NCI-H345 treated with DMSO at 0.1 percent for 48 hours (cell line): Measurements from ENCODE around the gene GLIS1.

Source experiments
- DNase-seq: peaks from one replicate; lab custom pipeline; 2025; ENCODE audit not compliant: unreplicated experiment; lab: John Stamatoyannopoulos, UW

The GLIS1 gene

DNA sequence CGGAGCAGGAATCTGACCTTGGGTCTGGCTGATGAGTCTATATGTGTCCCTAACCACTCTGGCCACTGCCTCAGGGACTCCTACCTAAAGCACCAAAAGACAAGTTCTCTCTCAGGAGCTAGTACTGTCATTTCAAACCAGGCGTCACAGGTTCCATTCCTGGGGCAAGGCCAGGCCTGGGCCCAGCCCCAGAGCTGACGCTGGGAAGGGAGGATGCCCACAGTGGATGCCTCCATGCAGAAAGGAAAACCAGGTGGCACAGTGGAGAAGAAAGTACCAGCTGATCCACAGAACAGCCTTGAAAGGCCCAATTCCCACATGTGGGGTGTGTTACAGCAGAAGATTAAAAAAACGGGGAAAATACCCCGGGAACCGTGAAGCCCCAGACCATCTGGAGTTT lies 202.4 kb downstream of the GLIS1 start:
- DNase-seq: no peak

DNA sequence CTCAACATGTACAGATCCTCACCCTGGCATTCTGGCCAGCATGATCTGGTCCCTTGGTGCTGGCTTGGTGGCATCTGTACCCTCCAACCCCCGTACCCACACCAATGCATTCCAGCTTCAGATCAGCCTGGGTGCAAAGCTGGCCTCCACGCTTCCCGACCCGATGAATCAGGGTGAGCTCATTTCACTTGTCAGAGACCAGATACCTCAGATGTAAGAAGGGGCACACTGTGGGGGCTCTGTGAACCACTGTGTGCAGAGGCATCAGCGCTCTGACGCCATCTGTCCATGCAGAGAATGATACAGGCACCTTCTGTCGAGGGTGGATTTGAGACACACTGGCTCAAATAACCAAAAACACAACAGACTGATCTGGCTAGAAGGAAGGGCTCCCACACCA lies 203.1 kb downstream of the GLIS1 start:
- DNase-seq: no peak

- DNase-seq: no peak
Measured at GRCh38 chr1:53535226-53535625, 203.7 kb downstream of the GLIS1 start.

DNA sequence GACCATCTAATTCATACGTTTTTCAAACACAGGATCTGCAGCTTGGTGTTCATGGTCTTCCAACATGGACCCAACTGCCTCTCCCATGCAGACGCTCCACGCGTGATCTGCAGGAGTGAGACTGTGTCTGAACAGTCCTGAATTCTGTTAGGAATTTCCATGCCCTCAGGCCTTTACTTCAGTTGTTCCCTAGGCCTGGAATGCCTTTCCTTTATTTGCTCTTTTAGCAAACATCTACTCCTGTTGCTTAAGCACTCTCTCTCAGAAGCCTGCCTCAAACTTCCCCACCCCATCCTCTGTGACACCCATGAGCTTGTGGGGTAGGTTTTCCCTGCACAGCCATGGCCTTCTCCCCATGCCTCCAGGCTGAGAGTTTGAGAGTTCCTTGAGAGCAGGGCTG lies 206.1 kb downstream of the GLIS1 start:
- no peak for DNase-seq

DNA sequence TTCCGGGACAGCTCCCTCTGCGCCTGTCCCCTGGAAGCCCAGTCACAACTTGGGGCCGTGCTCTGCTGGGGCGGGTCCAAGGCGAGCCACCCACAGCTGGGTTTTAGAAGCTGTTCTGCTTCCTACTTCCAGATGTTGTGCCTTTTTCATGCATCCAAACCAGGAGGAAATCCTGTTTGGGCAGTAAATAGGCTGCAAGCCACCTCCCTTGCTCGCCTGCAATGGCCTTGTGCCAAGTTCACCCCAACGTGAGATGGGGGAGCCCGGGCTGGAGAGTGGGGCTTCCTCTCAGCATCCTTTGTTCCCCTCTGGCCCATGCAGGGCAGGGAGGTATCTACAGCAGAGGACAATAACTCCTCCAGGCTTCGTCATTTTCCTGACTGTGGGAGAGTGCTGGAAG lies 206.6 kb downstream of the GLIS1 start:
- no peak for DNase-seq

DNA sequence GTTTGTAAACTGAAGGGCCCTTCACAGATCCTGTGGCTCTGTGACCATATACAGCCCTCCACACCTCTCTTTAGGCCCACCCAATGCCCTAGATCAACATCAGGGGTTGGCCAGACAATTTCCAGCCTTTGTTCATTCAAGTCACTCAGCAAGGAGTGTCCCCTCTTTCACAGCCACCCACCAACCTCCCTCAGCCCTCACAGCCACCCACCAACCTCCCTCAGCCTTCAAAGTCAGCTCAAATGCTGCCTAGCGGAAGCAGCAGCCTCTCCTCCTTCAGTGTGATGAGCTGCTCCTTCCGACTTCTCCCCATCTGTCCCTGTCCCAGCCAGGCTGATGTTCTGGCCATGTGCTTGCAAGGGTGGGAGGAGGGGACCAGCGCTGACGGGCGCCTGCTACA lies 208.4 kb downstream of the GLIS1 start:
- no peak for DNase-seq

- DNase-seq: no peak
Measured at GRCh38 chr1:53529555-53529954, 209.4 kb downstream of the GLIS1 start.

DNA sequence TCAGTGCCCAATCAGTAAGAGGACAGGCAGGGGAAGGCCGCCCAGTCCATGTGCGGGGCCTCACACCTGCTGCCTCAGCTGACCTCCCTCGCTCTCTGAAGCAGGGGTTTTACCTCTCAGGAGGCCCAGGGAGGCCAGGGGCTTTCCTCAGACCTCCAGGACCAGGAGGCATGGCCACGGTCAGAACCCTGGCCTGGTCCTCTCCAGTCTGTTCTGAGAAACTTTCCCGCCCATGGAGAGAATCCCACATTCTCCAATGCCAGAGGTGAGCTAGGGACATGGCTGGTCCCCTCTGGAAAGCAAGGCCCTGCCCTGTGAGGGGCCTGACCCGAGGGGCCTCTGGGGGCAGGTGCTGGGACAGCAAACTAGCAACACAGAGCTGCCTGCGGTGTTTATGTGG lies 211.6 kb downstream of the GLIS1 start:
- no peak for DNase-seq

- DNase-seq: no peak
Measured at GRCh38 chr1:53526451-53527101, 212.4 kb downstream of the GLIS1 start.

DNA sequence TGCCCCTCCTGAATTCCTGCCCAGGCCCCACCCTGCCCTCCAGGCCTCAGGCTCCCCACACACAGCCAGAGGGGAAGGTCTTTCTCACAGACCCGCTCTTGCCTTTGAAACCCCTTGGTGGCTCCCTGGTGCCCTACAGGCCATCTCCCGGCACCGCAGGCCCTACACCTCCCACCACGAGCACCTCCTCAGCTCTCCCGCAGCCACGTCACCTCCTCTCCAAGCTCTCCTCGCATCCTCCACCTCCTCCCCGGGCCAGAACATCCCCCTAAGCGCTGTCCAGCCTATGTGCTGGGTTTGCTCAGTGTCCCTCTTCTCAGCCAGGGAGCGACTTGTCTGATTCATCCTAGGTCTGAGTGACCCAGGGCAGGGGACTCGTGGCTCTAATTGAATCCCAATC lies 213.4 kb downstream of the GLIS1 start:
- no peak for DNase-seq

- DNase-seq: no peak
Measured at GRCh38 chr1:53524428-53525375, 214.3 kb downstream of the GLIS1 start.

- no peak for DNase-seq
Measured at GRCh38 chr1:53521924-53522552, 216.9 kb downstream of the GLIS1 start.

GRCh38 chr1:53520481-53520880 lies 218.5 kb downstream of the GLIS1 start:
- DNase-seq: no peak

- DNase-seq: no peak
Measured at GRCh38 chr1:53519421-53519820, 219.5 kb downstream of the GLIS1 start.

- DNase-seq: no peak
Measured at GRCh38 chr1:53518775-53519174, 220.2 kb downstream of the GLIS1 start.

GRCh38 chr1:53517821-53518352 lies 221.1 kb downstream of the GLIS1 start:
- no peak for DNase-seq

DNA sequence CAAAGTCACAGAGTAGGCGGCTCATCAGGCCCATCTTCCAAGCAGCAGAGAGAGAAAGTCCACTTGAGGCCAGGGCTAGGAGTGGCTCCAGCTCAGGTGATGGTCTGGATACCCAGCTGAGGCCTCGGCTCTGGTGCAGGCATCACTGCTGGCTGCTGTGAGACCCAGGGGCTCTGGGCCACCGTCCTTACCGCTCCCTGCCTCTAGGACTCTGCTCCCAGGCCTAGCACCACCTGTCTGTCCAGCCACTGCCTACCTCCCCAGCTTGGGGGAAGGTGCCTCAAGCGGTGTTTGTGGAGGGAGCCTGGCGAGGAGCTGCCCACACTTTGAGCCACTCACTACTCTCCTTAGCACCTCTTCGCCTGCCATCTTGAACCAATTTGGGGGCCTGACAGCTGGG lies 221.9 kb downstream of the GLIS1 start:
- DNase-seq: no peak

GRCh38 chr1:53516181-53516580 lies 222.8 kb downstream of the GLIS1 start:
- DNase-seq: no peak

- no peak for DNase-seq
Measured at GRCh38 chr1:53514436-53514835, 224.5 kb downstream of the GLIS1 start.

DNA sequence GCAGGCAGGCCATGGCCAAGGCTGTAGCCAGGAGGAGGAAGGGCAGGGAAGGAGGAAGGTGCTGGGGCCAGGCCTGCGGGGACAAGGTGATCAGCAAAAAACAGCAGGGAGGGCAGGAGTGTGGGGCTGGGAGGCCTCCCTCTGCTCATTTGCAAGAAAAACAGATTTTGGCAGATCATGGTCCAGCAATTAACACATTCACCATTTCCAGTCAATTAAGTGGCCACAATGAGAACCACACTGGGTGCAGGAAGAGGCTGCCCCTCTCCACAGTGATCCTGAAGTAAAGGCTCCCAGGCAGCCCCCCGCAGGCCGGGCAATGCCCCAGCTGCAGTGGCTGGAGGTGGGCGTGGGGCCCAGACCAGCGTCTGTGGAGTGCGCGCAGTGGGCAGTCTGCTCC lies 225.1 kb downstream of the GLIS1 start:
- DNase-seq: no peak

DNA sequence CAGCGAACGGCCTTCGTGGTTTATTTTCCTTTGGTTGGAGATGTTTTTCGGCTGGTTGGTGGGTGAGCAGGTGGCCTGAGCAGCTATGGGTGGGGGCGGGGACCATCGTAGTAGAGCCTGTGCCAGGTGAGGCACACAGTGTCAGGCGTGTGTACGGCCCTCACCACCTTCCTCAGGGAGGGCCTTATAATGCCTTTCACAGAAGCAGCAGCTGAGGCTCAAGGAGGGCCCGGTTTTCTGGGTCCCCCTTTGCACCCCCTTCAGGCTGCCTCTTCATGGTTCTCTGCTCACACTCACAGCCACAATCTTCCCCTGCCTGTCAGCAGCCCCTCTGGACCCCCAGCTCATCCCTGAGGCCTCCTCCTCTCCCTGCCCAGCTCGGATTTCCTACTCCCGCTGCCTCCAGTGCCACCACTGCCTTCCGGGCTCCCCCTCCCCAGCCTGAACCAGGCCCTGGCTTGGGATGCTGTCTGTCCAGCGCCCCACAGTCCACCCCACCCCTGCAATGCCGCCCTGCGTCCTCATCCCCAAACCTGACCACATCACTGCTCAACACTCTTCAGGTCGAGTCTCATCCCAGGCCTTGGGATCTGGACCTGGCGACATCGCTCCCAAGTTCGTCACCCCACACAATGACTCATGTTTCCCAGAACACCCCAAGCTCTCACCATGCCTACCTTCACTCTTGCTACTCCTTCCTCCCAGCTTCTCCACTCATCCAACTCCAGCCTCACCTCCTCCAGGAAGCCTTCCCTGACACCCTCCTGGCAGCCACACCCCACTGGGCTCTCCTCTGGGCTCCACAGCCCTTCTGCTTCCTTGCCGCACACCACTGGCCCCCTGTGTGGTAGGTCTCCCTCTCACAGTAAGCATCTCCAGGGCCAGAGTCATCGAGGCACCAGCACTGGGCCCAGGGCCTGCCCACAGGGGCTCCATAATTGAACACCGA lies 225.9 kb downstream of the GLIS1 start:
- DNase-seq: peak; percentile 79
